ENCODE measurements around the gene NRXN3. TPM values are rescaled to one million over a fixed set of nuclear protein-coding genes. Genes with fewer than 3 reads are reported as not detected.

The NRXN3 gene
- total RNA-seq, 4 donors from 2014 or later, result 0.56 to 1.6 (median 1.1) TPM

GRCh38 chr14:79321070-79321469 lies 1150.9 kb downstream of the NRXN3 start:
- no peaks in the 10 kb centered on the region for H3K36me3 ChIP-seq
- no peak for DNase-seq
- H3K27me3 ChIP-seq, result no peaks in the 10 kb centered on the region
- intact Hi-C loops (cut with DNase I), result no loop called here
- H3K9me3 ChIP-seq, result no peaks in the 10 kb centered on the region
- TF ChIP-seq CTCF (IDR thresholded peaks at IDR 0.05), result no peak
- no peak for TF ChIP-seq POLR2A (IDR thresholded peaks at IDR 0.05)
- no peaks in the 10 kb centered on the region for H3K4me1 ChIP-seq
- H3K27ac ChIP-seq, result no peak overlapping the region
- H3K4me3 ChIP-seq (replicated peaks in 1 of 3), result no peak overlapping the region

DNA sequence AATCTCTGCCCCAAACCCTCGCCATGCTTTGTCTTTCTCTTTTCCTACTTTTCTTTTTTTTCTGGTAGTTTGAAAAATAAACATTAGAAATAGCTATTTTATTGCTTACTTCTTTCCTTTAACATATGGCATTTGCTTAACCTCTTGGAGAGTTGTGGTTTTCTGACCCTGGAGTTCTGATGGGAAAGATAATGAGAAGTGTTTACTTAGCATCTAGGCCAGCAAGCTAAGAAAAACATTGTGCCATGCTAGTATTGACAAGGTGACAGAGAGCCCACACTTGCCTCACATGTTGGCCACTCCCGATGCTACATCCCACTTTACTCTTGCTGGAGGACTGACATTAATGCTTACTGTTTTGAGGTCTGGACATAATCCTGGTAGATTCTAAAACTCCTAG lies 1154.9 kb downstream of the NRXN3 start:
- TF ChIP-seq CTCF (IDR thresholded peaks at IDR 0.05) (no peak), POLR2A (IDR thresholded peaks at IDR 0.05) (no peak)
- H3K27ac ChIP-seq, result no peak overlapping the region
- no peak for DNase-seq
- no peaks in the 10 kb centered on the region for H3K27me3 ChIP-seq
- no peak overlapping the region for H3K4me3 ChIP-seq (replicated peaks in 1 of 3)
- H3K36me3 ChIP-seq, result no peaks in the 10 kb centered on the region
- H3K9me3 ChIP-seq, result no peaks in the 10 kb centered on the region
- WGBS, 2 donors, result 39 to 61% methylated on average over 2 of the region's 2 CpGs
- H3K4me1 ChIP-seq, result no peaks in the 10 kb centered on the region
- intact Hi-C loops (cut with DNase I), result no loop called here

GRCh38 chr14:79325557-79325956 lies 1155.4 kb downstream of the NRXN3 start:
- H3K36me3 ChIP-seq, result no peaks in the 10 kb centered on the region
- no peaks in the 10 kb centered on the region for H3K27me3 ChIP-seq
- H3K4me3 ChIP-seq (replicated peaks in 1 of 3), result no peak overlapping the region
- DNase-seq, result no peak
- H3K4me1 ChIP-seq, result no peaks in the 10 kb centered on the region
- intact Hi-C loops (cut with DNase I), result no loop called here
- no peak for TF ChIP-seq POLR2A (IDR thresholded peaks at IDR 0.05)
- no peak for TF ChIP-seq CTCF (IDR thresholded peaks at IDR 0.05)
- 84 to 88% methylated on average over 3 of the region's 3 CpGs for WGBS, 2 donors
- no peak overlapping the region for H3K27ac ChIP-seq
- H3K9me3 ChIP-seq, result no peaks in the 10 kb centered on the region

- no peaks in the 10 kb centered on the region for H3K4me1 ChIP-seq
- TF ChIP-seq CTCF (IDR thresholded peaks at IDR 0.05) (no peak), POLR2A (IDR thresholded peaks at IDR 0.05) (no peak)
- no peaks in the 10 kb centered on the region for H3K9me3 ChIP-seq
- intact Hi-C loops (cut with DNase I), result no loop called here
- WGBS, 2 donors, result 80 to 82% methylated on average over 3 of the region's 3 CpGs
- H3K27me3 ChIP-seq, result no peaks in the 10 kb centered on the region
- H3K36me3 ChIP-seq, result no peaks in the 10 kb centered on the region
- H3K4me3 ChIP-seq (replicated peaks in 1 of 3), result no peak overlapping the region
- DNase-seq, result no peak
- no peak overlapping the region for H3K27ac ChIP-seq
Measured at GRCh38 chr14:79328863-79329262, 1158.7 kb downstream of the NRXN3 start.

- Histone ChIP-seq H3K4me1 (no peaks in the 10 kb centered on the region), H3K4me3 (replicated peaks in 1 of 3) (no peak overlapping the region), H3K9me3 (no peaks in the 10 kb centered on the region), H3K27me3 (no peaks in the 10 kb centered on the region), H3K36me3 (no peaks in the 10 kb centered on the region), H3K27ac (no peak overlapping the region)
- intact Hi-C loops (cut with DNase I), result no loop called here
- no peak for DNase-seq
- no peak for TF ChIP-seq CTCF (IDR thresholded peaks at IDR 0.05)
- no peak for TF ChIP-seq POLR2A (IDR thresholded peaks at IDR 0.05)
- WGBS, 2 donors, result 69 to 77% methylated on average over 4 of the region's 4 CpGs
Measured at GRCh38 chr14:79331830-79332229, 1161.7 kb downstream of the NRXN3 start.
